Esophagus squamous epithelium (tissue), 4 donors: ENCODE data around the gene GALNT4.

ENCODE experiments used
- CTCF ChIP-seq, 6 experiments: fragments of 450-650 bp in 4 of 6; fragments of 200-600 bp in 2 of 6; sonication (generic) in 2 of 6; IDR thresholded peaks; one replicate each; pipeline ENCODE4 v1.5.1; 2016 to 2019; ENCODE audit warnings: antibody characterized with exemption in 6 of 6, mild to moderate bottlenecking in 4 of 6, moderate library complexity in 4 of 6
- POLR2A ChIP-seq, 4 donors: fragments of 450-650 bp; IDR thresholded peaks; one replicate each; pipeline ENCODE4 v1.6.1; 2017; ENCODE audit warnings: antibody characterized with exemption in 4 of 4, mild to moderate bottlenecking in 4 of 4, moderate library complexity in 3 of 4

- TF ChIP-seq CTCF (IDR thresholded peaks at IDR 0.05) (no peak), POLR2A (IDR thresholded peaks at IDR 0.05) (no peak)
Measured at GRCh38 chr12:89546151-89546550, 21.6 kb upstream of the GALNT4 start.
